Myocyte (in vitro differentiated cells): ENCODE data around the gene ARHGAP32. TPM values are rescaled to one million over a fixed set of nuclear protein-coding genes. Genes with fewer than 3 reads are reported as not detected.
"Not testable (repeated sequence)": the region's sequence is repeated elsewhere in the genome, so short reads cannot be mapped to it uniquely, and the experiment has no call there.

Source experiments
- DNase-seq: peaks from one replicate; pipeline ENCODE4 v3.0.0-alpha.2; 2012; ENCODE audit warnings: low read depth
- total RNA-seq: library from RNA; depleted of rRNA; stranded (reverse); fragments of >200 nt; gene quantifications from 2 replicates; pipeline ENCODE4 v1.2.3, GENCODE V29; 2014

Gene ARHGAP32
- total RNA-seq, 1 donor from 2014 or later, result 10.2 TPM

GRCh38 chr11:129204150-129204838, 12.2 kb upstream of the ARHGAP32 start:
- no peak for DNase-seq

- no peak for DNase-seq
Measured at GRCh38 chr11:129202646-129203045, 10.5 kb upstream of the ARHGAP32 start.

GRCh38 chr11:129195682-129196081, 3.6 kb upstream of the ARHGAP32 start:
- DNase-seq, result no peak

GRCh38 chr11:129191649-129192048, 476 bp downstream of the ARHGAP32 start:
- DNase-seq, result no peak

GRCh38 chr11:129190087-129190486, 2.0 kb downstream of the ARHGAP32 start:
- no peak for DNase-seq

- no peak for DNase-seq
Measured at GRCh38 chr11:129189646-129190045, 2.5 kb downstream of the ARHGAP32 start.

GRCh38 chr11:129185082-129185481, 7.0 kb downstream of the ARHGAP32 start:
- DNase-seq, result not testable (repeated sequence)

GRCh38 chr11:129184581-129184980, 7.5 kb downstream of the ARHGAP32 start:
- no peak for DNase-seq

GRCh38 chr11:129167315-129167714, 24.8 kb downstream of the ARHGAP32 start:
- DNase-seq, result no peak

- no peak for DNase-seq
Measured at GRCh38 chr11:129163714-129164164, 28.4 kb downstream of the ARHGAP32 start.

- not testable (repeated sequence) for DNase-seq
Measured at GRCh38 chr11:129157080-129157479, 35.0 kb downstream of the ARHGAP32 start.

GRCh38 chr11:129155745-129156144, 36.4 kb downstream of the ARHGAP32 start:
- no peak for DNase-seq

- no peak for DNase-seq
Measured at GRCh38 chr11:129148487-129148886, 43.6 kb downstream of the ARHGAP32 start.

GRCh38 chr11:129146191-129146590, 45.9 kb downstream of the ARHGAP32 start:
- no peak for DNase-seq

- no peak for DNase-seq
Measured at GRCh38 chr11:129145276-129145675, 46.8 kb downstream of the ARHGAP32 start.

- peak; percentile 1 for DNase-seq
Measured at GRCh38 chr11:129144256-129144655, 47.9 kb downstream of the ARHGAP32 start.

- peak; percentile 97 for DNase-seq
Measured at GRCh38 chr11:129143335-129143734, 48.8 kb downstream of the ARHGAP32 start.

- DNase-seq, result peak; percentile 20
Measured at GRCh38 chr11:129141748-129142523, 50.2 kb downstream of the ARHGAP32 start.

GRCh38 chr11:129131316-129131715, 60.8 kb downstream of the ARHGAP32 start:
- DNase-seq, result peak; percentile 19

GRCh38 chr11:129128881-129129620, 63.1 kb downstream of the ARHGAP32 start:
- not testable (repeated sequence) for DNase-seq

GRCh38 chr11:129119036-129119435, 73.1 kb downstream of the ARHGAP32 start:
- DNase-seq, result no peak
